Activated gamma-delta T cell treated with Interleukin-2 at 50 U/mL for 16 hours (primary cell): ENCODE measurements around the gene NLGN1.
"Not testable (repeated sequence)": the region's sequence is repeated elsewhere in the genome, so short reads cannot be mapped to it uniquely, and the experiment has no call there.

Experiments used
- DNase-seq: peaks from one replicate; pipeline ENCODE4 v3.0.0-alpha.2; 2020

The NLGN1 gene

GRCh38 chr3:173568623-173569022 is 171.1 kb downstream of the NLGN1 start:
- DNase-seq = no peak

DNA sequence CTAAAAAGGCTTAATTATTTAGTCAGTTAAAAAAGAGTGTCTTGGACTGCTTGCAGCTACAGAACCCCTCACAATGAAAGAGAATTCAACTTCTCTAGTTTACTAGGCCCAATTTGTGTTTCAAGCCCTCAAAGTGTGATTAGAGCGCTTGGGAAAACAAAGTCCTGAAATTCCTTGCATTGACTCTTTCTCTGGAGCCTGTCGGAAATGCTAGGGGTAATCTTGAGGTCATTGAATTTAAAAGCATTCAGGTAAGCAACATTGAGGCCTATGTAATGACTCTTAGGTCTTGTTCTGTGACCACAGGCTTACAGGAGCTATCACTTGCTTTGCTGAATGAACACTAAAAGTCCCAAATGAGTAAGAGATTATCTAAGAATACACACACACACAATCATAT is 186.0 kb downstream of the NLGN1 start:
- no peak for DNase-seq

DNA sequence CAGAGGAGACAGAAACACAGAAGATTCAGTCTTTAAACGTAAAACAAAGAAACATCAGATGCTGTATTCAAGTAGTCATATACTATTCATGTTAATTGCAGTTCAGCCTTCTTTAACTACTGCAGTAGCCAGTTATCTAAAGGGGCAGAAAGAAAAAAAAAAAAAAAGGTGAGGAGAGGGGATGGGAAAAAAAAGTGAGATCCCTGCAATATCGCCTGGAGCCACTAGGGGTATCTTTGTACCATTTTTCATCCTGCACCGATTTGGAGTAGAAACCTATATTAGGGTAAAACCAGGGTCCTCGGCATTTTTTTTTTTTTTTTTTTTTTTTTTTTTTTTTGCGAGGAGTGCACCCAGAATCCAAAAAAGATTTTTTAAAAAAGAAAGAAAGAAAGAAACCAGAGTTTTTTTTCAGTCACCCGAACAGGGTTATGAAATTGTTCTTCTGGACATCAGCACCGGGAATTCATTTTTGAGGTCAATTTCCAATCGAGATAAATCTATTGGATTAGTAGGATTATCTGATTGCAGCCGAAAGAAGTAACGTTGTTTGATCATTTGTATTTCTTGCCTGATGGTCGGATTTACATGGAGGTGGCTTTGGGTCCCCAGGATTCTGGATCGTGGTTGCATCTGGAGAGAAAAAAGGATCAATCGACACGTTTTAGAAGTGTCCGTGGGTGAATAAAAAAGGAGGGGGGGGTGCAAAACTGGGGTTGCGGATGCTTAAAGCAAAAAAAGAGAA is 186.7 kb downstream of the NLGN1 start:
- DNase-seq = no peak

- no peak for DNase-seq
These were observed 187.6 kb downstream of the NLGN1 start for GRCh38 chr3:173584838-173585831.

- DNase-seq = no peak
These were observed 188.6 kb downstream of the NLGN1 start for GRCh38 chr3:173586166-173586565.

GRCh38 chr3:173587055-173587454 is 189.5 kb downstream of the NLGN1 start:
- no peak for DNase-seq

DNA sequence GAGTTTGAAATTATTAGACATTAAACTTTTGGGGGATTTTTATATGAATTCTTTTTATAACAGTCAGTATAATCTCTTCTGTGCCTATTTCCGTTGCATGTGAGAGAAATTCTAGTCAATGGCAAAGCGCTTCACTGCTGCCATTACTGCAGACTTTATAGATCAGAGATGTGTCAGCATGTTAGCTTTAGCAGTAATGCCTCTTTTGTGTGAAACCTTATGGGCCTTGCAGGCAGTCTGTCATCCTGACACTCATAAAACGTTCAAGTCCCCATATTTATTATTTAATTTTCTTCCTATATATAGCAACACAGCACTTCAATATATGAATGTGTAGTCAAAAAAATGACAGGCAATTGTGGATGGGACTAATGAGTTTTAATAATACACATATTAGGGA is 191.0 kb downstream of the NLGN1 start:
- no peak for DNase-seq

DNA sequence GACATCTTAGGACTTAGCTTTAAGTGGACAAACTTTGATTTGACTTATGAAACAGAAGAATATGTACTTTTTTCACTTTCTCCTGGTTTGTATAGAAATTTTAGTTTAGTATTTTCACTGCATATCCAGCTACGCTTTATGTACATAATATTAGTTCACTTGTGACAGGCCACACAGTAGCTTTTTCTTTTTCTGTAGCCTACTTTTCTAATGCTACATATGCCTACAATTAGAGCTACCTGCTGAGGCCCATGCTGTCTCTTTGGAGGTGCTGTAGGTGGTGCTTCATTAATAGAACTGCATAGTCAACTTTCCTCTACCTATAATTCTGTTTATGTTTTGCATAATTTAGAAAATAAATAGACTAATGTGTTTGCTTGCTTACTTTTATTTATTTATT is 191.6 kb downstream of the NLGN1 start:
- no peak for DNase-seq

DNA sequence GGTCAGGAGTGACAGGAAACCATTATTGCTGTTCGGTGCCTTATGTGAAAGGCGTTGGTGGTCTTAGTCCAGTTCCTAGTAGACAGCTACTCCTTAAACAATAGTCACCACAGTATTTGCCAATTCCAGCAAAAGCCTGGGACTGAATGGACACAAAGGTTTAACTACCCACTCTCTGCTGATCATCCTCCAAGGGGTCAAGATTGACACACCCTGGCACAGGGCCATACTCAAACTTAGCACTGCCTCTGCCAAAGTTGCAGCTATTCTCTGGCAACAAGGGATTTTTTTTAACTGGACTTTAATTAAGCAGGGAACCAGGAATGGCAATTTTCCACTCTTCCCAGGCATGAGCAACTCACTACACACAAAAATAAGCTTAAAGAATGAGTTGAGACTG is 193.9 kb downstream of the NLGN1 start:
- no peak for DNase-seq

GRCh38 chr3:173594881-173595280 is 197.3 kb downstream of the NLGN1 start:
- not testable (repeated sequence) for DNase-seq

GRCh38 chr3:173599673-173600072 is 202.1 kb downstream of the NLGN1 start:
- no peak for DNase-seq

DNA sequence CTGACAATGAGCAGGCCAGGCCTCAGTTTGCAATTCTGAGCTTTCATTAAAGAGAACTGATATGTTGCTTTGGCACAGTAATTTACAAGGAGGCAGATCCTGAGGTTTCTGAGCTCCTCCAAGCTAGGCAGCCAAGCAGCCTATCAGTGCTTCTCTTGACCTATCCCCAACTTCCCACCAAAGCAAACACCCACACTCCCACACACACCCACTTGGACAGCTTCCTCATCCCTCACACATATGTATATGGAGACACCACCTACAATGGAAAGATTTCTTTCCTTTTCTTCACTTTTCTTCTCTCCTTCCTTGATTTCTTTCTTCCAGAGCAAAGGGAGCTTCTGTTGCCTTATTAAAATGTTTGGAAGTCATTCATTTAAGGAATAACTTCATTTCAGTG is 217.0 kb downstream of the NLGN1 start:
- DNase-seq = no peak

DNA sequence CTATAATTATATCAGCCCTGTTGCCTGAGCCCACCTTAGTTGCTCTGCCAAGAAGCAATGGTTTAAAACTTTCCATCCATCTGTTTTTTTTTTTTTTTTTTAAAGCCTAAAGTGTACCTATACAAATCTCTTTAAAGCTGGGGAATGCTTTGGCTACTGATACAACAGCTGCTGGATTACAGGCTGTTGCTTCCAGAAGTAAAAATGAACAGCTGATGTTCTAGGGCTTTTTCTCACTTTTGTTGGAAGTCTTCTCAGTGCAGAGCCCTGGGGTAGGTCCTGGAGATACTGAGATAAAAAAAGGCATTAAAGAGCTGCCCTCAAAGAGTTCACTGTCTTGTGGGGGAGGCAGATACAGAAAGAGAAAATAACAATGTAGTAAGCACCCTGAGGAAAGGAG is 218.1 kb downstream of the NLGN1 start:
- no peak for DNase-seq

DNA sequence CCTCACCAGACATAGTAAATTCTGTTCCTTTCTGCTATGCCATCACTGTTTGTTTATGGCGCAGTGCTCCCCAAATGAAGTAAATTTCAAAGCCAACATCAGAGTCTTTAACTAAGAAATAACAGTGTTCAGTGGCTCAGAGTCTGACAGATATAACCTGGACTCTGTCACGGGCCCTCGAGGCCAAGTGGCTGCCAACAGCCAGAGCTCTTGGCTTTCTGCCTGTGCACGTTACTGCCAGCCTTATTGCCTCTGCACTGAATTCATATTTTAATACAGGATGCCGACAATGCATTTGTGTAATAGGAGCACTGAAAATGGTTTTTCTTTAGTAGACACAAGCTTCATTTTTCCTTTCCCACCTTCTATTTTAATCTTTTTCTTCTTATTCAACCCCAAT is 219.9 kb downstream of the NLGN1 start:
- DNase-seq = no peak

DNA sequence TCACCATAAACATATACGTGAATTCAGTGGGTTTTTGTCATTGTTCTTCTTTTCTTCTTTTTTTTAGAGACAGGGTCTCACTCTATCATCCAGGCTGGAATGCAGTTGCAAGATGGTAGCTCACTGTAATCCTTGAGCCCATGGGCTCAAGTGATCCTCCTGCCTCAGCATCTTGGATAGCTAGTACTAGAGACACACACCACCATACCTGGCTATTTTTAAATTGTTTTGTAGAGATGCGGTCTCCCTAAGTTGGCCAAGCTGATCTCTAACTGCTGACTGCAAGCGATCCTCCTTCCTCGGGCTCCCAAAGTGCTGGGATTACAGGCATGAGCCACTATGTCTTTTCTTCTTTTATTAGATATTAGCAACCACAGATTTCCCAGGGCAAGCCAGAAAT is 220.6 kb downstream of the NLGN1 start:
- no peak for DNase-seq

DNA sequence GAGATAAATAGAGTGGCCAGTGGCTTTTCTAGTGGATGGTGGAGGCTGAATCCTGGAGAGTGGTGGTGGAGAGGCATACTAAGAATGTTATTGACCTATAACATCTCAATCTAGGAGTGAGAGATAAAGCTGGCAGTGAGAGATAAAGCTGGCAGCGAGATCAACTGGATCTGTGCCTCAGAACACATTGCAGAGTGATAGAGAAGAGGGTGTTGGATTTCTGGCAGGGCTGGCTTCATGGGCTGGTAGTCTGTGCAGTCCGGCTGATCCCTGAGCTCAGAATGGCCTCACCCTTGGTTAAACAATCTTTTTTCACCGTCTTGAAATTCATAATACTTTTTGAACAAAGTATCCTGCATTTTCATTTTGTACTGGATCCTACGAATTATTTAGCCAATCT is 221.2 kb downstream of the NLGN1 start:
- DNase-seq = no peak

DNA sequence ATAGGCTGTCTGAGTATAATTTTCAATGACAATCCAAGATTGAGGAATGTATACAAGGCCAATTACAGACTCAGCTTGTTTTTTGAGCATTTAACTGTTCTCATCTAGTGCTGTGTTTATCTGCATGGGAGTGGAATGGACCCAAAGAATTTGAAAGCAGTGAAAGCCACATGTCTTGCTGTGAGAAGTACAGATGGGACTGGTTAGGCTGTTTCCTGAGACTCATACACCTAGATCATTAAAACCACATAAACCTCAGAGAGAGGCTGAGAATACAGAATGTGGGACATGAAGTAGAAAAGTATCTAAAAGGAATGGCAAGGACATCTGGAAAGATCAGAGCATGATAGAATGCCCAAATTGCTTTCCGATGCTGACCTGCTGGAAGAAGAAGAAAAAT is 224.6 kb downstream of the NLGN1 start:
- no peak for DNase-seq

DNA sequence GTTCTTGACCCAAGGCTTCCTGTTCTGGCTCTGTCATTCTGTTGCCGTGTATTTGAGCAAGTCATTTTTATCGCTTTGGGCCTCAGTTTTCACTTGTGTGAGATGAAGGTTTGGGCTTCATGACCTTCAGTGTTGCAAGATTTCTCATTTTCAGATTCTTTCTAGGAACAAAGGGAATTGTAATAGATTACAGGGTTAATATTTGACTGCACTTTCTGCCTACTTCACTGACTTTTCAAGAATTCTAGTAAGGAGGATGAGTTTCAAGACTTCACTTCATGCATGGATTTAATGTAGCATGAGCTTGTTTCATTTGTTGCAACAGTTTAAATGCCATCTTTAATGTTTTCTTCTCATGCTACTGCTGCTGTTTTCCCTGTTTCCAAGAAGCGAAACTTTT is 226.5 kb downstream of the NLGN1 start:
- no peak for DNase-seq

DNA sequence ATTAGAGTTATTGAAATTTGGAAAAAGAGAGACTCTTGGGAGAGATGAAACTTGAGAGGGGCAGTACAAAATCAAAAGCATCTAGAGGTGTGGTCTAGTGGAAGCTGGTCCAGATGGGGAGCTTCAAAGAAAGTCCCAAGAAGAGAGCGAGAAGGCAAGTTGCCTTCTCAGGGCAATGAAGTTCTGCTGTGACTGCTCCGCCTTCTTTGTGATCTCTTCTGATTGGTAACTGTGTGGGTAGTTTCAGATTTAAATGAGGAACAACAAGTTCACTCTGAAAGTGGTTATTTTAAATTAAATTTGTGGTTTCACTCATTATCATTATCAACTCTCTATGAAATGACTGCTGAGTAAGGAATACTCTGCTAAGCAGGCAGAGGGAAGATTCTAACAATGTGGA is 233.3 kb downstream of the NLGN1 start:
- no peak for DNase-seq

GRCh38 chr3:173632945-173633344 is 235.4 kb downstream of the NLGN1 start:
- DNase-seq = no peak

GRCh38 chr3:173635826-173636225 is 238.3 kb downstream of the NLGN1 start:
- no peak for DNase-seq

- DNase-seq = no peak
These were observed 241.6 kb downstream of the NLGN1 start for GRCh38 chr3:173639098-173639497.

GRCh38 chr3:173641696-173642095 is 244.2 kb downstream of the NLGN1 start:
- DNase-seq = no peak
